K562 (cell line): ENCODE data around the gene SNU13. TPM values are rescaled to one million over a fixed set of nuclear protein-coding genes. Genes with fewer than 3 reads are reported as not detected.

ENCODE experiments used
- ATAC-seq: fragments of 200-7000 bp; cut with Tn5 transposase; 3 replicates; pipeline ENCODE4 v1.9.1; 2020; ENCODE audit warnings: moderate library complexity
- BruUV-seq: library from RNA; stranded (reverse); fragments of 400-500 nt; replicated peaks from 2 replicates; lab custom pipeline; 2021; lab: Mats Ljungman, UMichigan
- CTCF ChIA-PET: fragments of 300-600 bp; formaldehyde crosslinking; extraction: SDS; loops from one replicate; lab custom pipeline; 2021; ENCODE audit warnings: low intra/inter-chr PET ratio; lab: Yijun Ruan, JAX
- POLR2A ChIA-PET: fragments of 300-600, 350-650 bp; sonication (Branson Sonifier 250); formaldehyde crosslinking; extraction: SDS; loops from one replicate; lab custom pipeline; 2021; ENCODE audit warnings: antibody characterized with exemption, inconsistent platforms; lab: Yijun Ruan, JAX
- DNase-seq, 4 experiments: peaks; one replicate each; pipeline versions ENCODE4 v3.0.0 to v3.0.0-alpha.2; 2011 to 2018; ENCODE audit warnings: low spot score in 3 of 4, mixed read lengths in 3 of 4; ENCODE audit errors: extremely low read depth in 1 of 4
- FAIRE-seq: peaks from 2 replicates; lab custom pipeline; 2011; peaks lifted over from hg19 to GRCh38; lab: Jason Lieb, UNC
- H2AFZ ChIP-seq: 2 replicates; pipeline ENCODE4 v1.6.0; 2011; ENCODE audit warnings: low read depth, low read length, control low read depth, inconsistent platforms
- H3K27ac ChIP-seq: fragments of 200-600 bp; 3 replicates; pipeline ENCODE4 v1.8.0; 2011; ENCODE audit warnings: low read depth, mild to moderate bottlenecking, control low read depth, inconsistent platforms, low read length, moderate library complexity, mixed read lengths; ENCODE audit errors: extremely low read depth
- H3K27me3 ChIP-seq, 2 experiments: fragments of 300-600 bp in 1 of 2; 2 replicates in 1 of 2; 3 replicates in 1 of 2; pipeline versions ENCODE4 v1.6.0 to v1.8.0; 2011; ENCODE audit warnings: inconsistent platforms in 2 of 2, low read length in 2 of 2, mild to moderate bottlenecking in 1 of 2, mixed read lengths in 1 of 2, moderate library complexity in 1 of 2; ENCODE audit not compliant: control insufficient read depth in 2 of 2, insufficient read depth in 2 of 2
- H3K36me3 ChIP-seq: fragments of 300-600 bp; 3 replicates; pipeline ENCODE4 v1.8.0; 2011; ENCODE audit warnings: mild to moderate bottlenecking, low read length, inconsistent platforms; ENCODE audit not compliant: control insufficient read depth, insufficient read depth
- H3K4me1 ChIP-seq, 2 experiments: fragments of 200-600 bp in 1 of 2; replicated peaks in 1 of 2; 2 replicates in 1 of 2; 3 replicates in 1 of 2; pipeline versions ENCODE4 v1.5.1 to v1.8.0; 2011; ENCODE audit warnings: inconsistent platforms in 2 of 2, low read length in 2 of 2, mild to moderate bottlenecking in 1 of 2, mixed read lengths in 1 of 2, moderate library complexity in 1 of 2; ENCODE audit not compliant: control insufficient read depth in 2 of 2, insufficient read depth in 2 of 2
- H3K4me2 ChIP-seq: 2 replicates; pipeline ENCODE4 v1.6.1; 2011; ENCODE audit warnings: low read length, control low read depth, inconsistent platforms, mixed read lengths; ENCODE audit not compliant: insufficient read depth
- H3K4me3 ChIP-seq: fragments of 200-600 bp; sonication (generic), shearing (Covaris generic); 2 replicates; pipeline ENCODE4 v1.5.1; 2016; ENCODE audit warnings: control low read depth, inconsistent platforms
- H3K79me2 ChIP-seq: fragments of 200-600 bp; 3 replicates; pipeline ENCODE4 v1.8.0; 2011; ENCODE audit warnings: low read length, inconsistent platforms; ENCODE audit not compliant: control insufficient read depth, insufficient read depth
- H3K9ac ChIP-seq, 2 experiments: 2 replicates each; pipeline versions ENCODE4 v1.6.0 to v1.6.1; 2011; ENCODE audit warnings: low read depth in 2 of 2, low read length in 2 of 2, control low read depth in 1 of 2, inconsistent platforms in 1 of 2, mild to moderate bottlenecking in 1 of 2, mixed read lengths in 1 of 2; ENCODE audit not compliant: insufficient read depth in 1 of 2
- H3K9me1 ChIP-seq: one replicate; pipeline ENCODE4 v1.6.0; 2011; ENCODE audit warnings: inconsistent platforms, mild to moderate bottlenecking, low read length, moderate library complexity; ENCODE audit not compliant: control insufficient read depth, insufficient read depth
- H3K9me3 ChIP-seq: replicated peaks from 2 replicates; pipeline ENCODE4 v1.5.1; 2011; ENCODE audit warnings: low read depth, low read length, inconsistent platforms; ENCODE audit not compliant: control insufficient read depth, insufficient read depth
- H4K20me1 ChIP-seq: replicated peaks from 2 replicates; pipeline ENCODE4 v1.6.1; 2011; ENCODE audit warnings: low read length, inconsistent platforms, mixed read lengths; ENCODE audit not compliant: control insufficient read depth, insufficient read depth
- CBX1 ChIP-seq: sonication (generic); IDR thresholded peaks from 2 replicates; pipeline ENCODE4 v1.6.1; 2016; ENCODE audit warnings: antibody characterized with exemption, low read depth, mild to moderate bottlenecking
- E2F1 ChIP-seq: sonication (generic); formaldehyde crosslinking; IDR thresholded peaks from 2 replicates; pipeline ENCODE4 v1.8.1; 2023; ENCODE audit warnings: mild to moderate bottlenecking, missing genetic modification reagents, moderate library complexity
- NCOR1 ChIP-seq: fragments of 450-650 bp; IDR thresholded peaks from 2 replicates; pipeline ENCODE4 v1.6.1; 2016; ENCODE audit warnings: mild to moderate bottlenecking, moderate library complexity
- NR2C1 ChIP-seq, 2 experiments: fragments of 450-650 bp; IDR thresholded peaks; 2 replicates each; pipeline ENCODE4 v1.6.1; 2017; ENCODE audit warnings: mild to moderate bottlenecking in 2 of 2, antibody characterized with exemption in 1 of 2, inconsistent platforms in 1 of 2, missing compliant biosample characterization in 1 of 2, missing genetic modification characterization in 1 of 2
- SLC30A9 ChIP-seq: fragments of 250-450 bp; sonication (Bioruptor Pico); IDR thresholded peaks from 2 replicates; pipeline ENCODE4 v1.8.0; 2022; ENCODE audit warnings: mild to moderate bottlenecking, moderate library complexity
- ZNF384 ChIP-seq: IDR thresholded peaks from 2 replicates; pipeline ENCODE4 v1.6.1; 2012; ENCODE audit warnings: low read depth, low read length, improper control_type of control experiment
- ZNF592 ChIP-seq: fragments of 450-650 bp; IDR thresholded peaks from 2 replicates; pipeline ENCODE4 v1.6.1; 2017; ENCODE audit warnings: antibody characterized with exemption, mild to moderate bottlenecking
- WGBS: fragments of 100-300 bp; shearing (Covaris generic); methylation state at CpG from one replicate; pipeline ENCODE4 v1.1.6; 2016; ENCODE audit warnings: low coverage, mixed read lengths; ENCODE audit not compliant: insufficient coverage; ENCODE audit errors: missing lambda C conversion rate; 5-methylcytosine and 5-hydroxymethylcytosine counted together
- in situ Hi-C: fragments of 300-500 bp; cut with MboI; formaldehyde crosslinking; loops from 4 replicates; pipeline ENCODE4 v1.15.0; 2018; ENCODE audit warnings: inconsistent platforms, mixed read lengths
- intact Hi-C: fragments of 100-400 bp; cut with micrococcal nuclease; formaldehyde crosslinking; loops from 2 replicates; pipeline ENCODE4 v1.14.2; 2022
- polyA plus RNA-seq, 8 experiments: library from polyadenylated mRNA; depleted of rRNA in 4 of 8; stranded (reverse) in 5 of 8; unstranded in 3 of 8; fragments of >200 nt; fragmentation: Nextera tagmentation in 2 of 8; fragmentation: Illumina TruSeq in 1 of 8; extraction: Ambion mirVana in 2 of 8; extraction: Trizol in 1 of 8; gene quantifications; 2 replicates each; pipeline versions ENCODE4 v1.2.1 to v1.2.3, GENCODE V29; 2011 to 2014; ENCODE audit warnings: inconsistent platforms in 1 of 8, missing spikeins in 1 of 8
- total RNA-seq, 7 experiments: library from RNA; depleted of rRNA in 6 of 7; stranded (reverse); fragments of >200 nt in 6 of 7; fragmentation: Illumina TruSeq in 2 of 7; extraction: Trizol in 2 of 7; gene quantifications; 2 replicates each; pipeline versions ENCODE4 v1.2.1 to v1.2.3, GENCODE V29; 2011 to 2021; ENCODE audit warnings: low replicate concordance in 1 of 7

The SNU13 gene
- total and polyA plus RNA-seq, 9 of the 15 experiments (the other 6 are each of a cell fraction or from before 2014, with no cell fraction given), result 185 to 981 (median 283) TPM

- 42% methylated on average over 10 of the region's 10 CpGs for WGBS
- Histone ChIP-seq H3K4me3 (no peak overlapping the region), H3K9ac (no peak overlapping the region), H3K4me1 (no peaks in the 10 kb centered on the region; a peak in 1 of 5 replicates), H3K27me3 (no peaks in the 10 kb centered on the region; a peak in 1 of 5 replicates), H3K9me1 (no peaks in the 10 kb centered on the region), H3K4me2 (no peak overlapping the region), H2AFZ (no peak overlapping the region), H4K20me1 (no peaks in the 10 kb centered on the region), H3K9me3 (no peaks in the 10 kb centered on the region), H3K36me3 (no peaks in the 10 kb centered on the region), H3K79me2 (no peaks in the 10 kb centered on the region), H3K27ac (no peak overlapping the region)
- ATAC-seq (no peak), FAIRE-seq (no peak), DNase-seq (no peak)
- no TSS peak for BruUV-seq
- intact Hi-C loops, result no loop called here
- ChIA-PET POLR2A (no interaction called here), CTCF (no interaction called here)
- TF ChIP-seq ZNF384, result no peak
- TF ChIP-seq E2F1, result no peak
- TF ChIP-seq CBX1, result no peak
- TF ChIP-seq NR2C1 (IDR thresholded peaks at IDR 0.05), result no peak
- no peak for TF ChIP-seq NR2C1 (tag; IDR thresholded peaks at IDR 0.05)
- no peak for TF ChIP-seq SLC30A9 (CRISPR knock-in tag)
- no peak for TF ChIP-seq ZNF592
- TF ChIP-seq NCOR1, result no peak
- in situ Hi-C loops, result no loop called here
Observed at GRCh38 chr22:41709341-41709740, 20.7 kb upstream of the SNU13 start.
